GM12878 (cell line): Measurements from ENCODE around the gene SYPL2. TPM values are rescaled to one million over a fixed set of nuclear protein-coding genes. Genes with fewer than 3 reads are reported as not detected.

Source experiments
- ATAC-seq: fragments of 200-7000 bp; cut with Tn5 transposase; 3 replicates; pipeline ENCODE4 v1.9.1; 2020; ENCODE audit warnings: mild to moderate bottlenecking, moderate library complexity
- BruUV-seq: library from RNA; stranded (reverse); fragments of 400-500 nt; replicated peaks from 2 replicates; lab custom pipeline; 2021; lab: Mats Ljungman, UMichigan
- CTCF ChIA-PET: fragments of 300-600 bp; sonication (Branson Sonifier 250); formaldehyde crosslinking; extraction: SDS; loops from one replicate; lab custom pipeline; 2021; ENCODE audit warnings: inconsistent platforms; lab: Yijun Ruan, JAX
- POLR2A ChIA-PET: fragments of 350-600 bp; formaldehyde crosslinking; extraction: SDS; loops from one replicate; lab custom pipeline; 2021; ENCODE audit warnings: inconsistent platforms; lab: Charles Lee
- RAD21 ChIA-PET: fragments of 300-600 bp; sonication (Branson Sonifier 250); formaldehyde crosslinking; loops from one replicate; lab custom pipeline; 2023; ENCODE audit warnings: antibody characterized with exemption; ENCODE audit not compliant: unreplicated experiment; lab: Charles Lee
- SMC1A ChIA-PET: fragments of 300-600 bp; sonication (Branson Sonifier 250); formaldehyde crosslinking; loops from one replicate; lab custom pipeline; 2023; ENCODE audit not compliant: unreplicated experiment, uncharacterized antibody; lab: Charles Lee
- DNase-seq: peaks from one replicate; pipeline ENCODE4 v3.0.0-alpha.2; 2011; ENCODE audit warnings: low read depth, low spot score
- FAIRE-seq: peaks from 3 replicates; lab custom pipeline; 2011; peaks lifted over from hg19 to GRCh38; lab: Jason Lieb, UNC
- H2AFZ ChIP-seq: 2 replicates; pipeline ENCODE4 v1.6.0; 2011; ENCODE audit warnings: low read depth, low read length, control low read depth; ENCODE audit not compliant: control insufficient read depth
- H3K27ac ChIP-seq: 2 replicates; pipeline ENCODE4 v1.5.1; 2011; ENCODE audit warnings: control low read depth; ENCODE audit not compliant: control insufficient read depth, insufficient read depth
- H3K27me3 ChIP-seq, 2 experiments: replicated peaks in 1 of 2; 2 replicates each; pipeline versions ENCODE4 v1.6.0 to v1.6.1; 2011; ENCODE audit warnings: low read length in 1 of 2; ENCODE audit not compliant: control insufficient read depth in 2 of 2, insufficient read depth in 2 of 2
- H3K36me3 ChIP-seq, 2 experiments: 2 replicates each; pipeline ENCODE4 v1.5.1; 2011; ENCODE audit warnings: low read length in 1 of 2; ENCODE audit not compliant: control insufficient read depth in 2 of 2, insufficient read depth in 2 of 2
- H3K4me1 ChIP-seq: 2 replicates; pipeline ENCODE4 v1.6.1; 2011; ENCODE audit warnings: mild to moderate bottlenecking, low read length, moderate library complexity, mixed read lengths; ENCODE audit not compliant: control insufficient read depth, insufficient read depth
- H3K4me2 ChIP-seq: 2 replicates; pipeline ENCODE4 v1.6.0; 2011; ENCODE audit warnings: control low read depth; ENCODE audit not compliant: control insufficient read depth, insufficient read depth
- H3K4me3 ChIP-seq: fragments of 200-600 bp; sonication (generic); 2 replicates; pipeline ENCODE4 v1.5.1; 2016
- H3K79me2 ChIP-seq: 2 replicates; pipeline ENCODE4 v1.6.0; 2011; ENCODE audit warnings: low read length; ENCODE audit not compliant: control insufficient read depth, insufficient read depth
- H3K9ac ChIP-seq: 2 replicates; pipeline ENCODE4 v1.8.0; 2011; ENCODE audit warnings: low read length, control low read depth, mixed read lengths; ENCODE audit not compliant: control insufficient read depth, insufficient read depth
- H3K9me3 ChIP-seq: replicated peaks from 3 replicates; pipeline ENCODE4 v1.5.1; 2011; ENCODE audit warnings: mild to moderate bottlenecking, low read length; ENCODE audit not compliant: control insufficient read depth, insufficient read depth
- H4K20me1 ChIP-seq: 2 replicates; pipeline ENCODE4 v1.6.0; 2011; ENCODE audit not compliant: control insufficient read depth, insufficient read depth
- CBX5 ChIP-seq: sonication (generic); IDR thresholded peaks from 2 replicates; pipeline ENCODE4 v1.6.1; 2016; ENCODE audit warnings: low read depth, moderate library complexity, mild to moderate bottlenecking, inconsistent platforms
- CUX1 ChIP-seq: IDR thresholded peaks from 2 replicates; pipeline ENCODE4 v1.6.1; 2012; ENCODE audit warnings: improper control_type of control experiment, low read depth, low read length; ENCODE audit not compliant: insufficient replicate concordance
- ELK1 ChIP-seq: IDR thresholded peaks from 2 replicates; pipeline ENCODE4 v1.6.1; 2012; ENCODE audit warnings: low read depth, low read length, improper control_type of control experiment
- EZH2 ChIP-seq: IDR thresholded peaks from 2 replicates; pipeline ENCODE4 v1.6.1; 2012; ENCODE audit warnings: low read depth, mild to moderate bottlenecking, control low read depth, inconsistent platforms, low read length, borderline replicate concordance; ENCODE audit not compliant: control insufficient read depth
- JUNB ChIP-seq: IDR thresholded peaks from 2 replicates; pipeline ENCODE4 v1.6.1; 2016; ENCODE audit warnings: antibody characterized with exemption, mild to moderate bottlenecking
- MLLT1 ChIP-seq: fragments of 450-650 bp; IDR thresholded peaks from 2 replicates; pipeline ENCODE4 v1.6.1; 2016; ENCODE audit warnings: mild to moderate bottlenecking
- NBN ChIP-seq: fragments of 450-650 bp; IDR thresholded peaks from 2 replicates; pipeline ENCODE4 v1.6.1; 2016
- RCOR1 ChIP-seq: conservative IDR thresholded peaks from 2 replicates; pipeline ENCODE4 v1.6.1; 2012; ENCODE audit warnings: low read depth, low read length, improper control_type of control experiment
- SP1 ChIP-seq: IDR thresholded peaks from one replicate; pipeline ENCODE4 v1.6.1; 2011; ENCODE audit warnings: low read depth, low read length
- ZNF384 ChIP-seq: IDR thresholded peaks from 2 replicates; pipeline ENCODE4 v1.6.1; 2012; ENCODE audit warnings: low read depth, mild to moderate bottlenecking, low read length, improper control_type of control experiment, borderline replicate concordance
- WGBS: methylation state at CpG from one replicate; pipeline ENCODE4 v1.1.6; 2016; ENCODE audit warnings: low lambda C conversion rate; ENCODE audit not compliant: insufficient replicate concordance, insufficient coverage; ENCODE audit errors: missing lambda C conversion rate; 5-methylcytosine and 5-hydroxymethylcytosine counted together
- in situ Hi-C: fragments of 300-500 bp; cut with MboI; formaldehyde crosslinking; loops from 9 replicates; pipeline ENCODE4 v1.14.3; 2018; ENCODE audit warnings: mixed read lengths
- intact Hi-C: fragments of 100-400 bp; cut with micrococcal nuclease; formaldehyde crosslinking; loops from one replicate; pipeline ENCODE4 v1.14.2; 2022; ENCODE audit not compliant: unreplicated experiment
- polyA plus RNA-seq, 11 experiments: library from polyadenylated mRNA; depleted of rRNA in 4 of 11; unstranded in 6 of 11; stranded (reverse) in 5 of 11; fragments of >200 nt; fragmentation: Nextera tagmentation in 4 of 11; fragmentation: Illumina TruSeq in 1 of 11; extraction: Ambion mirVana in 4 of 11; extraction: Trizol in 1 of 11; gene quantifications; 1 replicate in 1 of 11; 2 replicates in 10 of 11; pipeline versions ENCODE4 v1.2.1 to v1.2.3, GENCODE V29; 2011 to 2016; ENCODE audit warnings: inconsistent platforms in 2 of 11, missing spikeins in 2 of 11, low read depth in 1 of 11
- total RNA-seq, 4 experiments: library from RNA; depleted of rRNA in 3 of 4; stranded (reverse); fragments of >200 nt in 3 of 4; fragmentation: Illumina TruSeq in 1 of 4; extraction: Trizol in 1 of 4; gene quantifications; 2 replicates each; pipeline versions ENCODE4 v1.2.1 to v1.2.3, GENCODE V29; 2013 to 2021
- TF ChIP-seq, protein P1 (sequence below): fragments of 150-350 bp; IDR thresholded peaks from 2 replicates; pipeline ENCODE4 v1.6.1; 2016; ENCODE audit warnings: low read depth, low read length

Gene SYPL2
- total and polyA plus RNA-seq, 10 of the 15 experiments (the other 5 are each of a cell fraction or from before 2014, with no cell fraction given): 0.04 to 0.11 (median 0.06) TPM; not detected in 3

DNA sequence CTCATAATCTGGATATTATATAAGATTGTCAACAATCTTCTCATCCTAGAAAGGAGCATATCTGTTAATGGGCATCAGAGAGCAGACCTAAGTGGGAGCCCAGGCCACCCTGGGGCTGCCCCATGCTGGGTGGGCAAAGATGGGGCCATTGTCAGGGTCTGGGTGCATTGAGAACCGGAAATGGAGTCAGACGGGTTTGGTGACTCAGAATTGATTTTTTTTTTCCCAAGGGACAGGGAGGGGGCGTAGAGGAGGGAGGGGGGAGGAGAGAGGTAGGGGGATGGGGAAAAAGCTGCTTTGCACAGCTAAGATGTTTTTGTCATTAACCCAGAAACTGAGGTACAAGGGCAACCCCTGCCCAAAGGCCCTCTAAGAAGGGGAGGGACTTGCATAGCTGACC, 18.7 kb downstream of the SYPL2 start (continued):
- TF ChIP-seq JUNB: 0 out of 2 replicates have a peak, but pooled peaks have one; percentile 17

DNA sequence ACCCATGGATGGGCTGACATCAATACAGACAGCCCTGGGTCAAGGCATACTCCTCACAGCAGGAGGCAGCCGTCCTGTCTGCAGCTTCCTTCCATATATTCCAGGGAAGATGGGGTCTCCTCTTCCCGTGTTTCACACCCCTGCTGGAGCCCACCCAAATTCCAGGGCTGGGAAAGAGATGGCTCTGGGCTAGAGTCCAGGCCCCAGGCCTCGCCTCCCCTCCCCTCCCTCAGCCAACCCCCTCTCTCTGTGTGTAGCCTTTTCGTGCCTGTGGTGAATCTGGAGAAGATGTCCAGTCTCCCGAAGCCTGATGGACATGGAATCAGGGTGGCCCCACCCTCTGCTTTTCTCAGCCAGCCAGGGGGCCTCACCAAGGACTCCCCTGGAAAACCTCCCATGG, 20.9 kb downstream of the SYPL2 start:
- no peak overlapping the region for H2AFZ ChIP-seq
- RAD21 ChIA-PET: interaction anchor here (0.6 kb wide), 1 partner anchor 852 kb away, joined by 3 read pairs; the partner anchor contains the start of gene RBM15
- H3K4me3 ChIP-seq: no peak overlapping the region
- in situ Hi-C loops: loop anchor here (5.0 kb wide), 1 partner anchor 135 kb away; no protein-coding TSS in a partner anchor
- CTCF ChIA-PET: interaction anchor here (0.7 to 5.7 kb wide), 2 partner anchors 11 to 44 kb away, joined by 4 to 91 read pairs; no protein-coding TSS in a partner anchor
- intact Hi-C loops: no loop called here
- no peaks in the 10 kb centered on the region for H3K27me3 ChIP-seq
- H3K4me1 ChIP-seq: peaks cover 10% of the 10 kb centered on the region
- SMC1A ChIA-PET: interaction anchor here (14.4 kb wide), 1 partner anchor 44 kb away, joined by 431 read pairs; no protein-coding TSS in a partner anchor
- no peaks in the 10 kb centered on the region for H3K9me3 ChIP-seq
- H3K4me2 ChIP-seq: no peak overlapping the region
- peaks cover 9% of the 10 kb centered on the region for H3K79me2 ChIP-seq
- no peak overlapping the region for H3K9ac ChIP-seq
- POLR2A ChIA-PET: no interaction called here
- peaks cover 0 to 4% of the 10 kb centered on the region in 2 experiments for H3K36me3 ChIP-seq
- no peak for FAIRE-seq
- DNase-seq: no peak
- no peak for ATAC-seq
- H4K20me1 ChIP-seq: no peaks in the 10 kb centered on the region
- no peak overlapping the region for H3K27ac ChIP-seq
- no TSS peak for BruUV-seq
- 41% methylated on average over 5 of the region's 5 CpGs for WGBS
- no peak for TF ChIP-seq SP1
- TF ChIP-seq MLLT1: no peak
- TF ChIP-seq RCOR1: no peak
- TF ChIP-seq, protein P1, sequence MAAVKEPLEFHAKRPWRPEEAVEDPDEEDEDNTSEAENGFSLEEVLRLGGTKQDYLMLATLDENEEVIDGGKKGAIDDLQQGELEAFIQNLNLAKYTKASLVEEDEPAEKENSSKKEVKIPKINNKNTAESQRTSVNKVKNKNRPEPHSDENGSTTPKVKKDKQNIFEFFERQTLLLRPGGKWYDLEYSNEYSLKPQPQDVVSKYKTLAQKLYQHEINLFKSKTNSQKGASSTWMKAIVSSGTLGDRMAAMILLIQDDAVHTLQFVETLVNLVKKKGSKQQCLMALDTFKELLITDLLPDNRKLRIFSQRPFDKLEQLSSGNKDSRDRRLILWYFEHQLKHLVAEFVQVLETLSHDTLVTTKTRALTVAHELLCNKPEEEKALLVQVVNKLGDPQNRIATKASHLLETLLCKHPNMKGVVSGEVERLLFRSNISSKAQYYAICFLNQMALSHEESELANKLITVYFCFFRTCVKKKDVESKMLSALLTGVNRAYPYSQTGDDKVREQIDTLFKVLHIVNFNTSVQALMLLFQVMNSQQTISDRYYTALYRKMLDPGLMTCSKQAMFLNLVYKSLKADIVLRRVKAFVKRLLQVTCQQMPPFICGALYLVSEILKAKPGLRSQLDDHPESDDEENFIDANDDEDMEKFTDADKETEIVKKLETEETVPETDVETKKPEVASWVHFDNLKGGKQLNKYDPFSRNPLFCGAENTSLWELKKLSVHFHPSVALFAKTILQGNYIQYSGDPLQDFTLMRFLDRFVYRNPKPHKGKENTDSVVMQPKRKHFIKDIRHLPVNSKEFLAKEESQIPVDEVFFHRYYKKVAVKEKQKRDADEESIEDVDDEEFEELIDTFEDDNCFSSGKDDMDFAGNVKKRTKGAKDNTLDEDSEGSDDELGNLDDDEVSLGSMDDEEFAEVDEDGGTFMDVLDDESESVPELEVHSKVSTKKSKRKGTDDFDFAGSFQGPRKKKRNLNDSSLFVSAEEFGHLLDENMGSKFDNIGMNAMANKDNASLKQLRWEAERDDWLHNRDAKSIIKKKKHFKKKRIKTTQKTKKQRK: no peak
- no peak for TF ChIP-seq ZNF384
- TF ChIP-seq CBX5: no peak
- TF ChIP-seq ELK1: no peak
- TF ChIP-seq CUX1: no peak
- no peak for TF ChIP-seq NBN
- no peak for TF ChIP-seq EZH2
